Coronary artery (tissue), 2 donors: ENCODE data around the gene MBP.

Source experiments
- DNase-seq: peaks from one replicate; pipeline ENCODE4 v3.0.0-alpha.2; 2017; ENCODE audit warnings: low spot score
- H3K27ac ChIP-seq, 2 donors: fragments of 200-600 bp; sonication (generic); one replicate each; pipeline ENCODE4 v1.5.1; 2016 to 2019
- H3K4me3 ChIP-seq: fragments of 200-600 bp; sonication (generic); 2 replicates; pipeline ENCODE4 v1.5.1; 2016; ENCODE audit warnings: mild to moderate bottlenecking, moderate library complexity
- CTCF ChIP-seq: fragments of 200-600 bp; sonication (generic); IDR thresholded peaks from one replicate; pipeline ENCODE4 v1.5.1; 2019; ENCODE audit warnings: antibody characterized with exemption

MBP gene

GRCh38 chr18:77118256-77119090 is 14.1 kb downstream of the MBP start:
- DNase-seq, result peak; percentile 50
- no peak overlapping the region for H3K4me3 ChIP-seq
- H3K27ac ChIP-seq, result no peak overlapping the region
- no peak for TF ChIP-seq CTCF

- no peak overlapping the region for H3K27ac ChIP-seq
- no peak for TF ChIP-seq CTCF
- peak; percentile 28 for DNase-seq
- no peak overlapping the region for H3K4me3 ChIP-seq
Measured at GRCh38 chr18:77116201-77117080, 16.1 kb downstream of the MBP start.

- TF ChIP-seq CTCF, result no peak
- DNase-seq, result no peak
- Histone ChIP-seq H3K4me3 (peak overlapping the region; percentile 6), H3K27ac (peak overlapping the region; percentile 76 to 83)
Measured at GRCh38 chr18:77115192-77115953, 17.2 kb downstream of the MBP start.

DNA sequence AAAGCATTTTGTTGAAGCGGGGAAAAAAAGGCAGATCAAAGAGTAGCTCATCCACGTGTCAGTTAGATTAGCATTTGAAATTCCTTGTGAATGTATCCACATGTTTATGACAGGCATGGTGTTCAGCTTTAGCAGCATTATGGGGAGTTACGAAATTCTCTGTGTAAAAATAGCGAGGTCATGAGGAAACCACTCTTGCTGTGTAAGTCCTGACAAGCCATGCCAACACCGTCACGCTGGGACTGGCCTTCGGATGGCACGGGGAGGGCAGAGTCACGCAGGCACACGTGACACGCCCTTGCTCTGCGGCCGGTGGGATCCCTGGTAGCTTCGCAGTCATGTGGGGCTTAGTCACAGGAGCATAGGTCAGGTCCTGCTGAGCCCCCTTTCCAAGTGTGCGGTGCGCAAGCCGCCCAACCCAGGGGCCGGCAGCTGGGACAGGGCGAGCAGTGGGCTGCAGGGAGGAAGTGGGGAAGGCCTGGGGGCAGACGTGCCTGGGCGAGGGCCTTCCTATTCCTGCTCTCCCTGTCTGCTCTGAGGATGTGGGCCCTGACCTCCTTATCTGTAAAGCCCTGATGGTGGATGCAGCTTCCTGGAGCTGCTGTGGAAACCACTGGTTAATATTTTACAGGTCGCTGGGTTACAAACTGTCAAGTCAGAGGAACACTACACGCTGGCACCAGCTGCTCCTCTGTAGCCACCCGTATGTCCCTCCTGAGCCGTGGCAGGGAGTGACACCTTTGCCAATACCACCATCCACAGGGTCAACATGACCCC is 18.0 kb downstream of the MBP start:
- no peak for TF ChIP-seq CTCF
- Histone ChIP-seq H3K27ac (peak overlapping the region; percentile 76 to 83), H3K4me3 (peak overlapping the region; percentile 6)
- DNase-seq, result peak; percentile 88

DNA sequence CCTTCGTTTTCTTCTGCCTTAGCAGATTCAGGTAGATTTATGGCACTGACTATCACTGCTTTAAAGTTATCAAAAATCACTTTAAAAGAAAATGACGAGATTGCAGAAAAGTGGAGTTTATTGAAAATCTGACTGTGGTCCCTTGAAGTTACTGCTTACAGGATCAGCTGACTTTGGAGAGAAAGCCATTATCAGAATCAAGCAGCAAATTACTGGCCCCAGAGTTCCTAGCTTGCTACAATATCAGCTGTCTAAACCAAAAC is 18.5 kb downstream of the MBP start:
- Histone ChIP-seq H3K4me3 (no peak overlapping the region), H3K27ac (peak overlapping the region; percentile 76 to 83)
- no peak for TF ChIP-seq CTCF
- no peak for DNase-seq

GRCh38 chr18:77113361-77114151 is 19.0 kb downstream of the MBP start:
- no peak overlapping the region for H3K4me3 ChIP-seq
- TF ChIP-seq CTCF, result no peak
- peak; percentile 66 for DNase-seq
- H3K27ac ChIP-seq, result peak overlapping the region; percentile 11 to 83
